ENCODE results near the gene CACNA2D4.

DNA sequence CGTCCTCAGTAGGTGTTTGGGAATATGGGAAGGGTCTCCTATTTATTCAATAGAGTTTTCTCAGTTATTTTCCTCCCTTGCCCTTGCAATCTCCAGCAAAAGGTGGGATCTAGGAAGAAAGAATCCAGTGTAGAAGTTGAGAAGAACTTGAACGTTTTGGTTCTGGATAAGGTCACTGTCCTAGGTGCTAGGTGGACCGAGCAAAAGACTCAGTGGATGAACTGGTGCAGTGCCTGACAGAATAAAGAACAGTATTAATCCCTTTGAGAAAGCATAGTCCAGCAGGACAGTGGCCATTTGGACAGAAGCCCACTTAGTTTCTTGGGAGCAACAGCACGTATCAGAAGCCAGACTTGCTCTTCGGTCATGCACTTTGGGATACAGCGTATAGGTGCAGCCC lies 130.7 kb downstream of the CACNA2D4 start:
- TF ChIP-seq POLR2A (IDR thresholded peaks at IDR 0.05; ENCODE audit: low read depth, low read length), result no peak
- TF ChIP-seq POLR2AphosphoS5 (IDR thresholded peaks at IDR 0.05; ENCODE audit: low read depth, low read length), result no peak
- no peak for TF ChIP-seq PAX5 (IDR thresholded peaks at IDR 0.05; ENCODE audit: insufficient read depth, low read length, severe bottlenecking)
- no peak for TF ChIP-seq SPI1 (IDR thresholded peaks at IDR 0.05; ENCODE audit: low read depth, low read length)
- TF ChIP-seq POU2F2 (IDR thresholded peaks at IDR 0.05; ENCODE audit: low read depth, low read length), result no peak

Measured in GM12891 (cell line).